GM23338 (cell line): ENCODE data around the gene KCNMB2. TPM values are rescaled to one million over a fixed set of nuclear protein-coding genes. Genes with fewer than 3 reads are reported as not detected.

Experiments used
- ATAC-seq: fragments of 200-7000 bp; cut with Tn5 transposase; 3 replicates; pipeline ENCODE4 v1.9.1; 2020
- DNase-seq: peaks from one replicate; pipeline ENCODE4 v3.0.0-alpha.2; 2015; ENCODE audit warnings: low spot score
- H2AFZ ChIP-seq: fragments of 200-600 bp; sonication (generic); 2 replicates; pipeline ENCODE4 v1.8.0; 2016; ENCODE audit warnings: antibody characterized with exemption, mild to moderate bottlenecking, moderate library complexity
- H3F3A ChIP-seq: fragments of 200-600 bp; sonication (generic); replicated peaks from 2 replicates; pipeline ENCODE4 v1.8.0; 2017; ENCODE audit warnings: antibody characterized with exemption, mixed run types, low read depth
- H3K27ac ChIP-seq: fragments of 200-600 bp; sonication (generic); 2 replicates; pipeline ENCODE4 v1.6.1; 2016; ENCODE audit warnings: low read depth
- H3K27me3 ChIP-seq: fragments of 200-600 bp; sonication (generic); 2 replicates; pipeline ENCODE4 v1.8.0; 2016; ENCODE audit warnings: mild to moderate bottlenecking, mixed run types, moderate library complexity; ENCODE audit not compliant: insufficient read depth
- H3K36me3 ChIP-seq: fragments of 200-600 bp; sonication (generic); 2 replicates; pipeline ENCODE4 v1.8.0; 2016; ENCODE audit warnings: mild to moderate bottlenecking; ENCODE audit not compliant: insufficient read depth
- H3K4me1 ChIP-seq: fragments of 200-600 bp; sonication (generic); 2 replicates; pipeline ENCODE4 v1.8.0; 2016; ENCODE audit warnings: mild to moderate bottlenecking, moderate library complexity; ENCODE audit not compliant: insufficient read depth
- H3K4me2 ChIP-seq: fragments of 200-600 bp; sonication (generic); 2 replicates; pipeline ENCODE4 v1.7.1; 2017; ENCODE audit warnings: mixed run types
- H3K4me3 ChIP-seq: fragments of 200-600 bp; sonication (generic); 2 replicates; pipeline ENCODE4 v1.6.1; 2016; ENCODE audit warnings: mixed run types
- H3K79me2 ChIP-seq: fragments of 200-600 bp; sonication (generic); replicated peaks from 2 replicates; pipeline ENCODE4 v1.8.0; 2017; ENCODE audit warnings: mild to moderate bottlenecking; ENCODE audit not compliant: insufficient read depth
- H3K9me2 ChIP-seq: fragments of 200-600 bp; sonication (generic); 2 replicates; pipeline ENCODE4 v1.8.0; 2017; ENCODE audit not compliant: insufficient read depth
- H4K20me1 ChIP-seq: fragments of 200-600 bp; sonication (generic); replicated peaks from 2 replicates; pipeline ENCODE4 v1.8.0; 2017; ENCODE audit warnings: mild to moderate bottlenecking; ENCODE audit not compliant: insufficient read depth
- H3K27ac Mint-ChIP-seq: 2 replicates; pipeline ENCODE4 v1.8.0; 2020; ENCODE audit warnings: inconsistent platforms, mild to moderate bottlenecking, moderate library complexity, mixed read lengths
- H3K27me3 Mint-ChIP-seq: 3 replicates; pipeline ENCODE4 v1.8.0; 2022; ENCODE audit warnings: low read depth, mild to moderate bottlenecking, moderate library complexity, mixed read lengths, inconsistent platforms; ENCODE audit not compliant: insufficient read depth, poor library complexity
- H3K36me3 Mint-ChIP-seq: 3 replicates; pipeline ENCODE4 v1.8.0; 2021; ENCODE audit warnings: low read depth, mild to moderate bottlenecking, inconsistent platforms, moderate library complexity, mixed read lengths
- H3K4me1 Mint-ChIP-seq: 3 replicates; pipeline ENCODE4 v1.8.0; 2020; ENCODE audit warnings: mild to moderate bottlenecking, inconsistent platforms, mixed read lengths
- H3K4me3 Mint-ChIP-seq: 3 replicates; pipeline ENCODE4 v1.8.0; 2021; ENCODE audit warnings: moderate library complexity, mild to moderate bottlenecking, inconsistent platforms, mixed read lengths
- H3K9me3 Mint-ChIP-seq: 3 replicates; pipeline ENCODE4 v1.8.0; 2020; ENCODE audit warnings: moderate library complexity, mild to moderate bottlenecking, inconsistent platforms, mixed read lengths
- CREB1 ChIP-seq: fragments of 250-450 bp; sonication (Bioruptor Pico); IDR thresholded peaks from 2 replicates; pipeline ENCODE4 v1.5.0; 2020; ENCODE audit warnings: low read depth, mild to moderate bottlenecking, moderate library complexity
- CTCF ChIP-seq, 2 experiments: fragments of 200-600 bp in 1 of 2; sonication (generic) in 1 of 2; conservative IDR thresholded peaks; 2 replicates each; pipeline versions ENCODE4 v1.5.1 to v1.6.1; 2016 to 2017; ENCODE audit warnings: antibody characterized with exemption in 2 of 2, low read depth in 2 of 2, mild to moderate bottlenecking in 2 of 2, moderate library complexity in 1 of 2
- ETS1 ChIP-seq: IDR thresholded peaks from 2 replicates; pipeline ENCODE4 v1.6.1; 2016; ENCODE audit warnings: antibody characterized with exemption
- EZH2 ChIP-seq: fragments of 200-600 bp; sonication (generic); IDR thresholded peaks from one replicate; pipeline ENCODE4 v1.8.0; 2017; ENCODE audit warnings: antibody characterized with exemption, mild to moderate bottlenecking, low read depth; ENCODE audit not compliant: unreplicated experiment
- EZH2phosphoT487 ChIP-seq: fragments of 200-600 bp; sonication (generic); IDR thresholded peaks from one replicate; pipeline ENCODE4 v1.8.1; 2018; ENCODE audit warnings: antibody characterized with exemption; ENCODE audit not compliant: unreplicated experiment
- JUNB ChIP-seq: IDR thresholded peaks from one replicate; pipeline ENCODE4 v1.6.1; 2016; ENCODE audit warnings: antibody characterized with exemption; ENCODE audit not compliant: unreplicated experiment
- NANOG ChIP-seq: IDR thresholded peaks from 2 replicates; pipeline ENCODE4 v1.6.1; 2016; ENCODE audit warnings: antibody characterized with exemption, borderline replicate concordance
- POLR2AphosphoS5 ChIP-seq: IDR thresholded peaks from 2 replicates; pipeline ENCODE4 v1.6.1; 2016; ENCODE audit warnings: antibody characterized with exemption, low read depth
- REST ChIP-seq: IDR thresholded peaks from one replicate; pipeline ENCODE4 v1.6.1; 2018; ENCODE audit warnings: antibody characterized with exemption; ENCODE audit not compliant: unreplicated experiment
- STAT1 ChIP-seq: IDR thresholded peaks from one replicate; pipeline ENCODE4 v1.6.1; 2016; ENCODE audit warnings: antibody characterized with exemption; ENCODE audit not compliant: unreplicated experiment
- ZNF114 ChIP-seq: fragments of 250-450 bp; sonication (Bioruptor Pico); IDR thresholded peaks from 2 replicates; pipeline ENCODE4 v1.5.0; 2020; ENCODE audit warnings: mild to moderate bottlenecking, moderate library complexity
- ZNF331 ChIP-seq: fragments of 250-450 bp; sonication (Bioruptor Pico); IDR thresholded peaks from 2 replicates; pipeline ENCODE4 v1.5.0; 2020; ENCODE audit warnings: low read depth, mild to moderate bottlenecking, moderate library complexity
- ZNF462 ChIP-seq: fragments of 250-450 bp; sonication (Bioruptor Pico); IDR thresholded peaks from 2 replicates; pipeline ENCODE4 v1.5.0; 2020; ENCODE audit warnings: mild to moderate bottlenecking, moderate library complexity
- polyA plus RNA-seq: library from polyadenylated mRNA; unstranded; fragments of >200 nt; fragmentation: Nextera tagmentation; extraction: Ambion mirVana; gene quantifications from 2 replicates; pipeline ENCODE4 v1.2.1, GENCODE V29; 2016
- total RNA-seq: library from RNA; depleted of rRNA; stranded (reverse); fragments of >200 nt; shearing (Covaris generic); gene quantifications from 2 replicates; pipeline ENCODE4 v1.2.3, GENCODE V29; 2014

KCNMB2 gene
- total and polyA plus RNA-seq, 2 experiments from 2014 or later = 0.53 TPM; not detected in 1

GRCh38 chr3:178568155-178568731, 32.0 kb downstream of the KCNMB2 start:
- Histone ChIP-seq H3K9me2 (peaks cover 7% of the 10 kb centered on the region; the same call in 1 of the 2 replicates), H3K36me3 (no peaks in the 10 kb centered on the region), H3K27me3 (no peaks in the 10 kb centered on the region), H3F3A (no peaks in the 10 kb centered on the region), H4K20me1 (no peaks in the 10 kb centered on the region), H3K4me2 (no peak overlapping the region), H3K4me3 (no peak overlapping the region), H3K27ac (no peak overlapping the region), H2AFZ (no peak overlapping the region), H3K79me2 (no peaks in the 10 kb centered on the region), H3K4me1 (no peaks in the 10 kb centered on the region)
- no peaks in the 10 kb centered on the region for H3K36me3 Mint-ChIP-seq
- H3K4me3 Mint-ChIP-seq = no peak overlapping the region
- TF ChIP-seq ZNF114 (CRISPR knock-in tag) (no peak), ETS1 (no peak), ZNF462 (no peak), REST (no peak), EZH2 (no peak), JUNB (no peak), STAT1 (no peak), EZH2phosphoT487 (no peak), CREB1 (CRISPR knock-in tag) (no peak), NANOG (no peak), POLR2AphosphoS5 (no peak), ZNF331 (CRISPR knock-in tag) (no peak), CTCF (conservative IDR thresholded peaks at IDR 0.05; ENCODE audit: low read depth in 2 of 2) (no peak)
- DNase-seq = no peak
- H3K4me1 Mint-ChIP-seq = peaks cover 4% of the 10 kb centered on the region; the same call in 1 of the 3 replicates
- no peak overlapping the region for H3K27ac Mint-ChIP-seq
- ATAC-seq = no peak
- H3K9me3 Mint-ChIP-seq = no peaks in the 10 kb centered on the region
- no peaks in the 10 kb centered on the region for H3K27me3 Mint-ChIP-seq
